NCI-H128 (cell line): ENCODE results near the gene MTMR1.

Experiments
- DNase-seq: peaks from one replicate; lab custom pipeline; 2025; ENCODE audit not compliant: unreplicated experiment; lab: John Stamatoyannopoulos, UW

Gene MTMR1

DNA sequence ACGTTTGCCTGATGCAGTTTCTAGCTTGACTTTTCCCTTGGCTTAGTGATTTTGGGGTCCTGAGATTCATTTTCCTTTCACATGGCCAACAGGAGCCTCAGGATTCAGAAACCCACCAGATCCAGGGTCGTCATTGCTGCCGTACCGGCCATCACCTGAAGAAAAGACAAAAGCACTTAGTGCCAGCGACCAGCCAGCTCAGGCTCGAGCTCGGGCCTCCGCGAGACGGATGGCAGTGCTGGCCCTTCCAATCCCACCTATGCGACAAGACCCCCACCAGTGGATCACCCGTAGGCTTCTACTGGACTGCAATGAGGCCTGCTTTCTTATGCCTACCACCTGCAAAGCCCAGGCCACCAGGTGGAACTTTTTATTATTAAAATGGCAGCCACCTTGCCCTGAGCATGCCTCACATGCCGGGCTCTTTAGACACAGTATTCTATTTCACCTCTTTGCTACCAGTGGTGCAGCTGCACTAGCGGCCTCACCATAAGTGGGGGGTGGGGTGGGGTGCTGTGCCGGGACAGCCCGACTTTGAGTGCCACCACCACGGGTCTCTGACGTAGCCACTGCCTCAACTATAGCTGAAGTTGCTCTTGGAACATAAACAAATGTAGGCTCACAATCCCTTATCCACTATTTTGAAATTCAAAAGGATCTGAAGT, 84.3 kb downstream of the MTMR1 start:
- no peak for DNase-seq

DNA sequence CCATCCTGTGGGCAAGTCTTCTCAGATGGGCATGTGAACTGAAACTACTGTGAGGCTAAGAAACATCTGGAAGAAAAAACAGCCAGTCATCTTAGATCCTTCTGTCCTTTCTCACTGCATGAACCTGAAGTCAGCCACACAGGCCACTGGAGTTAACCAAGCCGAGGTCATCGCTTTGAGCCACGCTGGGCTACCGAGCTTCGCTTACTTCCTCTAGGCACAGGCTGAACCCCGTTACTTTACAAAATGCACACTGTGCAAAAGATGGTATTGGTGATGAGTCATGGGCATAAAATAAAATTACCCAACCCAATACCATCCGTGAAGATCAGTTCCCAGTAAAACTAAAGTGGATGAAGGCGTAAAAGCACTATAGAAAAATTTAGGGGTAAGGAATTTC, 86.2 kb downstream of the MTMR1 start:
- DNase-seq: no peak

DNA sequence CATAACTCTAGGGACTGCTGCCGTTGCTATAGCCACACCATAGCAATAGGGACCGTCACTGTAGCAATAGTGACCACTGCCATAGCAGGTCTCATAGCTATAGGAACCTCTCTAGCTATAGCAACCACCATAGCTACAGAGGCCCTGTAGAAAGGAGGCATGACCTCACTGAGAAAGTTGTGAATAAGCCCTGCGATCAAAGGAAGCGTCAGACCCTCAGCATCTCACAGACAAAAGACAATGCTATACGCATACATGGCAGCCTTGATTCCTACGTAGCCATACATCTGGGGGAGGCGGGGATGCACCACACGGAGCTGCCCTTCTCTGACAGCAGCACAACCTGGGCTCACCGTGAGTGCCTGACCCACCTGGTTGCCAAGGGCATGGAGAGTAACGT, 88.5 kb downstream of the MTMR1 start:
- DNase-seq: no peak

DNA sequence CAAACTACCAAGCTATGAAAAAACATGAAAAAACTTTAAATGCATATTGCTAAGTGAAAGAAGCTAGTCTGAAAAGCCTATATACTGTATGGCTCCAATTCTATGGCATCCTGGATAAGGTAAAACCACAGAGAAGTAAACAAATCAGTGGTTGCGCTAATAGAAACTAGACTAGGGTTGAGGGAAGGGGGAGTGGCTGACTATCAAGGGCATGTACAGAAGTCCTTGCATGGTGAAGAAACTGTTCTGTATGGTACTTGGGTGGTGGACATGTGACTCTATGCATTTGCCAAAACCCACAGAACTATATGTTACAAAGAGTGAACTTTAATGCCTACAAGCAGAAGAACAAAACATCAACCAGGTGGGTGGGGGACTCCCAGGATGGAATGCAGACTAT, 96.8 kb downstream of the MTMR1 start:
- no peak for DNase-seq

DNA sequence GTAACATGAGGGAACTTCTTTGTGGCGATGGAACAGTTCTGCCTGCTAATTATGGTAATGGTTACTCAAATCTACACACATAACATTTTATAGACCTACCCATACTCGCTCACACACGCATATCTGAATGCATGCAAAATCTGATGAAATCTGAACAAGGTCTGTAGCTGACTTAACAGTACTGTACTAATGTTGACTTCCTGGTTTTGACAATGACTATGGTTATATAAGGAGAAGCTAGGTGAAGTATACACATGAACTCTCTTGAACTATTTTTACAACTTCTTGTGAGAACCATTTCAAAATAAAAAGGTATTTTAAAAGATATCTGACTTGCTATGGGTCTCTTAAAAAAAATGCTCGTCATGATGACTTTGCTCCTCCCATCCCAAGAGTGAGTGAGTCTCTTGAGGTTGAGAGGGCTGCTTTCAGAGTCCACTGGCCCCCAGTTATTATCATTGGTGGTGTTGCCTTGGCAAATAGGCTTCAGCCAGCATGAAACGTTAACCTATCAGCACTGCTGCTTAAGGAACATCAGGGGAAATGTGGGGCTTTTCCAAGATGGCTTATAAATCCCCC, 99.8 kb downstream of the MTMR1 start:
- DNase-seq: no peak

DNA sequence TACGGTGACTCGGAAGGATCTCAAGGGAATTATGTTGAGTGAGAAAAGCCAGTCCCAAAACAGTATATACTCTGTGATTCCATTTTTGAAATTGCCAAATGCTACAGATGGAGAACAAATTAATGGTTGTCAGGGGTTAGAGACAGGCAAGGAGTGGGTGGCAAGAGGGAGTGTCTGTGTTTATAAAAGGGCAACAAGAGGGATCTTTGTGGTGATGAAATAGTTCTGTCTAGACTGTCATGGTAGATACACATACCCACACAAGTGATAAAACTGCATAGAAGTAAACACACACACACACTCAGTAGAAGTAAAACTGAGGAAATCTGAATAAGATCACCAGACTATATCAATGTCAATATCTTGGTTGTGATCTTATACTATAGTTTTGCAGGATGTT, 112.5 kb downstream of the MTMR1 start:
- no peak for DNase-seq

DNA sequence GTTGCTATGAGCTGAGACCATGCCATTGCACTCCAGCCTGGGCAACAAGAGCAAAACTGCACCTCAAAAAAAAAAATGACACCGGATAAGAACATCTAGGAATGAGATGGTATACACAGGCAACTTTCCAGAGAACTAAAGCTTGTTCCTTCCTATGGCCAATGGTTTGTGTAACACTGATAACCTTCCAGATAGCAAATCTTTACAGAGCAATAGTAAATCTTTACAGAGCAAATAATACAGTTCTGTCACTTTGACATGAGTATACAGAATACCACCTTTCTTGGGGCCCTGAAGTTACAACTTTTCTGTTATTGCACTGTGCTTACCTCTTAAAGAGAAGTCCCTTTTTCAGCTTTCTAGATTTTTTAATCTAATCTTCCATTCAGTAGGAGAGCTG, 113.6 kb downstream of the MTMR1 start:
- DNase-seq: no peak

DNA sequence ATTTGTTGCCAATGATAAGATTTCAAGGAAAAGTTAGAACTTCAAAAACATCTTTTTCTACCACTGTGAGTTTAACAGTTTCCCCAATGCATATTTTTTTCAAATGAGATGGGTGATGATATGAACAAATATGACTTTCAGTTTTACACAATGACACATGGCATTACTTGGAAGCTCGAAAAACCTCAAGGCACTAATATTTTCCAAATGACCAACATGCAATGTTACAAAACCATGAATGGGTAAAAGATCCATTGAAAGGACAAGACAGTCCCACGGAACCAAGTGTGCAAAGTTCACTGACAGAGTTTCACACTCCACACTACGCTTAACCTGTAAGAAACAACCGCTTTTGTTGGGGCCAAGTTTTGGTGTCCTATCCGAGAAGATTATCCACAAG, 120.7 kb downstream of the MTMR1 start:
- DNase-seq: no peak
